T-cell (primary cell): ENCODE measurements around the gene ZDHHC14. TPM values are rescaled to one million over a fixed set of nuclear protein-coding genes. Genes with fewer than 3 reads are reported as not detected.
"Not testable (repeated sequence)": the region's sequence is repeated elsewhere in the genome, so short reads cannot be mapped to it uniquely, and the experiment has no call there.

Experiments
- ATAC-seq, 4 experiments: fragments of 200-7000 bp in 3 of 4; fragments of 150-1000 bp in 1 of 4; cut with Tn5 transposase; replicated peaks in 1 of 4; 1 replicate in 3 of 4; 2 replicates in 1 of 4; pipeline ENCODE4 v1.10.0; 2021; ENCODE audit warnings: moderate library complexity in 3 of 4, mild to moderate bottlenecking in 2 of 4, moderate number of reproducible peaks in 1 of 4
- CTCF ChIA-PET, 2 donors: fragments of 300-600 bp; sonication (Branson Sonifier 250); formaldehyde crosslinking; loops; one replicate each; lab custom pipeline; 2022; ENCODE audit warnings: antibody characterized with exemption in 2 of 2; lab: Charles Lee
- POLR2A ChIA-PET, 2 donors: fragments of 300-600 bp; sonication (Branson Sonifier 250); formaldehyde crosslinking; loops; one replicate each; lab custom pipeline; 2022; ENCODE audit warnings: antibody characterized with exemption in 2 of 2; lab: Charles Lee
- DNase-seq, 35 experiments: peaks; one replicate each; pipeline versions ENCODE4 v3.0.0 to v3.0.0-alpha.2; 2013 to 2023
- H3K27ac ChIP-seq: one replicate; pipeline ENCODE4 v1.5.1; 2013; ENCODE audit warnings: low read length
- H3K27me3 ChIP-seq, 2 experiments: replicated peaks in 1 of 2; 1 replicate in 1 of 2; 2 replicates in 1 of 2; pipeline versions ENCODE4 v1.6.1 to v1.7.0; 2013; ENCODE audit warnings: low read length in 1 of 2, mixed read lengths in 1 of 2; ENCODE audit not compliant: control insufficient read depth in 2 of 2, insufficient read depth in 2 of 2; ENCODE audit errors: extremely low read depth in 1 of 2
- H3K36me3 ChIP-seq, 2 donors: 1 replicate in 1 of 2; 2 replicates in 1 of 2; pipeline versions ENCODE4 v1.6.1 to v1.7.0; 2013; ENCODE audit warnings: low read length in 1 of 2; ENCODE audit not compliant: control insufficient read depth in 2 of 2, insufficient read depth in 1 of 2; ENCODE audit errors: extremely low read depth in 1 of 2
- H3K4me1 ChIP-seq, 2 experiments: 1 replicate in 1 of 2; 2 replicates in 1 of 2; pipeline versions ENCODE4 v1.6.1 to v1.7.0; 2013; ENCODE audit warnings: low read length in 2 of 2, mixed read lengths in 1 of 2; ENCODE audit not compliant: insufficient read depth in 2 of 2, control insufficient read depth in 1 of 2; ENCODE audit errors: extremely low read depth in 1 of 2
- H3K4me3 ChIP-seq, 2 donors: 1 replicate in 1 of 2; 2 replicates in 1 of 2; pipeline versions ENCODE4 v1.5.1 to v1.7.0; 2013; ENCODE audit warnings: mild to moderate bottlenecking in 2 of 2, low read length in 1 of 2, moderate library complexity in 1 of 2; ENCODE audit not compliant: control insufficient read depth in 1 of 2; ENCODE audit errors: extremely low read depth in 1 of 2
- H3K9me3 ChIP-seq: 2 replicates; pipeline ENCODE4 v1.7.0; 2013
- H3K27ac Mint-ChIP-seq, 2 donors: one replicate each; pipeline ENCODE4 v1.8.0; 2020 to 2021; ENCODE audit warnings: mild to moderate bottlenecking in 2 of 2, mixed read lengths in 2 of 2
- H3K27me3 Mint-ChIP-seq, 2 donors: one replicate each; pipeline ENCODE4 v1.8.0; 2021 to 2022; ENCODE audit warnings: mixed read lengths in 2 of 2
- H3K36me3 Mint-ChIP-seq: one replicate; pipeline ENCODE4 v1.8.0; 2021; ENCODE audit warnings: mixed read lengths
- H3K4me1 Mint-ChIP-seq, 3 donors: one replicate each; pipeline ENCODE4 v1.8.0; 2020 to 2022; ENCODE audit warnings: mixed read lengths in 3 of 3, mild to moderate bottlenecking in 1 of 3
- H3K4me3 Mint-ChIP-seq, 3 donors: one replicate each; pipeline ENCODE4 v1.8.0; 2020 to 2022; ENCODE audit warnings: mild to moderate bottlenecking in 3 of 3, mixed read lengths in 3 of 3, moderate library complexity in 3 of 3
- H3K9me3 Mint-ChIP-seq, 3 donors: one replicate each; pipeline ENCODE4 v1.8.0; 2020 to 2022; ENCODE audit warnings: mixed read lengths in 3 of 3
- WGBS: methylation state at CpG from one replicate; pipeline ENCODE4 v1.1.5; 2013; ENCODE audit warnings: missing lambda C conversion rate; ENCODE audit not compliant: insufficient coverage; 5-methylcytosine and 5-hydroxymethylcytosine counted together
- total RNA-seq, 35 experiments: library from RNA in 6 of 35; stranded (reverse) in 6 of 35; fragments of 120-200 nt in 1 of 35; gene quantifications; one replicate each; pipeline versions ENCODE4 v1.2.1 to v1.2.4 and lab custom pipeline; 2013 to 2026

ZDHHC14 gene
- total RNA-seq, 5 donors from 2014 or later (not counting 1 experiment from before 2014, with no cell fraction given), result 2.1 to 3.7 (median 2.6) TPM

- POLR2A ChIA-PET, H3K9me3 Mint-ChIP-seq, H3K4me3 Mint-ChIP-seq, H3K36me3 ChIP-seq, H3K27me3 Mint-ChIP-seq, DNase-seq, ATAC-seq, H3K27ac ChIP-seq, H3K4me1 ChIP-seq, H3K4me1 Mint-ChIP-seq, H3K27ac Mint-ChIP-seq, H3K27me3 ChIP-seq, H3K36me3 Mint-ChIP-seq, H3K9me3 ChIP-seq, H3K4me3 ChIP-seq: not testable (repeated sequence)
- 85% methylated on average over 3 of the region's 6 CpGs for WGBS
- CTCF ChIA-PET, result interaction anchor here in 1 of 2 donors (0.6 kb wide), 1 partner anchor 1062 kb away, joined by 3 read pairs; no protein-coding TSS in a partner anchor
Observed at GRCh38 chr6:157706351-157706750, 325.4 kb downstream of the ZDHHC14 start.

DNA sequence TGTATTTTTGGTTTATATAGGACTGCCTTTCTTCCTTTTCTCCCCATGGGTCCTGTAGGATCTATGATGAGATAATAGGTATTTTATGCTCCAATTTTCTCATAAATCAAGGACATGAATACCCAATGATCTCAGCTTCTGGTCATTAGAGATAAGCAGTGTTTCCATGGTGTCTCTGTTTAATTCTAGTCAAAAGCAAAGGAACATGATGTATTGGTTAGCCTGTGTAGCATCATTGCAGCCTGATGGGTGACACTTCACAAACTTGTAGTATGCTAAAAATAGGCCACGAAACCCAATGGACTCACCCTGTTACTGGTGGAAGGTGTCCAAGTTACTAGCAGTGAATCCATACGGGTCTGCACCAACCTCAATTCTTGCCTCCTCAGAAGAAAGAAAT, 325.9 kb downstream of the ZDHHC14 start:
- Mint-ChIP-seq H3K4me1 (no peaks in the 10 kb centered on the region), H3K4me3 (no peak overlapping the region), H3K36me3 (no peaks in the 10 kb centered on the region), H3K9me3 (no peaks in the 10 kb centered on the region), H3K27ac (no peak overlapping the region), H3K27me3 (no peaks in the 10 kb centered on the region)
- H3K4me1 ChIP-seq, result no peaks in the 10 kb centered on the region
- WGBS, result 100% methylated on average over 1 of the region's 2 CpGs
- ChIA-PET CTCF (interaction anchor here in 1 of 2 donors (0.6 kb wide), 1 partner anchor 1062 kb away, joined by 3 read pairs; no protein-coding TSS in a partner anchor), POLR2A (no interaction called here)
- H3K4me3 ChIP-seq, result no peak overlapping the region
- H3K27me3 ChIP-seq, result no peaks in the 10 kb centered on the region
- no peak for ATAC-seq
- H3K9me3 ChIP-seq, result no peaks in the 10 kb centered on the region
- no peaks in the 10 kb centered on the region for H3K36me3 ChIP-seq
- no peak for DNase-seq
- H3K27ac ChIP-seq, result no peak overlapping the region

GRCh38 chr6:157707576-157707975, 326.6 kb downstream of the ZDHHC14 start:
- H3K9me3 ChIP-seq, result no peaks in the 10 kb centered on the region
- ATAC-seq (no peak), DNase-seq (no peak)
- Mint-ChIP-seq H3K36me3 (no peaks in the 10 kb centered on the region), H3K27me3 (no peaks in the 10 kb centered on the region), H3K4me1 (no peaks in the 10 kb centered on the region), H3K27ac (no peak overlapping the region), H3K4me3 (no peak overlapping the region), H3K9me3 (no peaks in the 10 kb centered on the region)
- H3K4me1 ChIP-seq, result no peaks in the 10 kb centered on the region
- no peak overlapping the region for H3K4me3 ChIP-seq
- POLR2A ChIA-PET, result no interaction called here
- H3K27me3 ChIP-seq, result no peaks in the 10 kb centered on the region
- WGBS, result 69% methylated on average over 3 of the region's 6 CpGs
- H3K27ac ChIP-seq, result no peak overlapping the region
- CTCF ChIA-PET, result no interaction called here
- no peaks in the 10 kb centered on the region for H3K36me3 ChIP-seq

- no peak overlapping the region for H3K27ac ChIP-seq
- H3K9me3 ChIP-seq, result no peaks in the 10 kb centered on the region
- Mint-ChIP-seq H3K36me3 (no peaks in the 10 kb centered on the region), H3K4me1 (no peaks in the 10 kb centered on the region), H3K27ac (no peak overlapping the region), H3K4me3 (no peak overlapping the region), H3K9me3 (no peaks in the 10 kb centered on the region), H3K27me3 (no peaks in the 10 kb centered on the region)
- no peaks in the 10 kb centered on the region for H3K27me3 ChIP-seq
- ChIA-PET CTCF (no interaction called here), POLR2A (no interaction called here)
- H3K4me3 ChIP-seq, result no peak overlapping the region
- WGBS, result 80% methylated on average over 1 of the region's 3 CpGs
- no peaks in the 10 kb centered on the region for H3K36me3 ChIP-seq
- no peaks in the 10 kb centered on the region for H3K4me1 ChIP-seq
- ATAC-seq (no peak), DNase-seq (no peak)
Observed at GRCh38 chr6:157708239-157708638, 327.2 kb downstream of the ZDHHC14 start.

- no peak overlapping the region for H3K27ac Mint-ChIP-seq
- no peaks in the 10 kb centered on the region for H3K36me3 Mint-ChIP-seq
- Histone ChIP-seq H3K27me3 (peaks cover 0 to 3% of the 10 kb centered on the region in 2 experiments), H3K9me3 (no peaks in the 10 kb centered on the region), H3K27ac (no peak overlapping the region), H3K4me1 (no peaks in the 10 kb centered on the region), H3K4me3 (no peak overlapping the region), H3K36me3 (no peaks in the 10 kb centered on the region)
- ATAC-seq (no peak), DNase-seq (no peak)
- WGBS, result no CpG with 5 or more reads among the region's 7 CpGs
- H3K4me1 Mint-ChIP-seq, result no peaks in the 10 kb centered on the region
- H3K4me3 Mint-ChIP-seq, result no peak overlapping the region
- no peaks in the 10 kb centered on the region for H3K9me3 Mint-ChIP-seq
- CTCF ChIA-PET, result interaction anchor here in 1 of 2 donors (0.7 kb wide), 1 partner anchor 98 kb away, joined by 4 read pairs; no protein-coding TSS in a partner anchor
- POLR2A ChIA-PET, result no interaction called here
- no peaks in the 10 kb centered on the region for H3K27me3 Mint-ChIP-seq
Observed at GRCh38 chr6:157708933-157709332, 327.9 kb downstream of the ZDHHC14 start.

DNA sequence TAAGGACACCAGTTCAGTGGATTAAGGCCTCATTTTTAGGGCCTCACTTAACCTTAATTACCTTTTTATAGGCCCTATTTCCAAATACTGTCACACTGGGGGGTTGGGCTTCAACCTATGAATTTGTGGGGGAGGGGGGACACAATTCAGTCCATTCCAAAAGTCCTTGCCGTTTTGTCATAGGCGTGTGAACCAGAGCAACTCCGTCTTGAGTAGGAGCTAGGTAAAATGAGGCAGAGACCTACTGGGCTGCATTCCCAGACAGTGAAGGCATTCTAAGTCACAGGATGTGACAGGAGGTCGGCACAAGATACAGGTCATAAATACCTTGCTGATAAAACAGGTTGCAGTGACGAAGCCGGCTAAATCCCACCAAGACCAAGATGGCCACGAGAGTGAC, 328.6 kb downstream of the ZDHHC14 start:
- Histone ChIP-seq H3K9me3 (no peaks in the 10 kb centered on the region), H3K27ac (no peak overlapping the region), H3K27me3 (peaks cover 0 to 4% of the 10 kb centered on the region in 2 experiments), H3K4me1 (no peaks in the 10 kb centered on the region), H3K36me3 (no peaks in the 10 kb centered on the region), H3K4me3 (no peak overlapping the region)
- H3K27me3 Mint-ChIP-seq, result no peaks in the 10 kb centered on the region
- ChIA-PET CTCF (interaction anchor here in 1 of 2 donors (0.7 kb wide), 1 partner anchor 97 kb away, joined by 4 read pairs; no protein-coding TSS in a partner anchor), POLR2A (no interaction called here)
- no peaks in the 10 kb centered on the region for H3K36me3 Mint-ChIP-seq
- no peak for ATAC-seq
- 78% methylated on average over 5 of the region's 7 CpGs for WGBS
- H3K4me3 Mint-ChIP-seq, result no peak overlapping the region
- DNase-seq, result no peak
- H3K9me3 Mint-ChIP-seq, result no peaks in the 10 kb centered on the region
- no peaks in the 10 kb centered on the region for H3K4me1 Mint-ChIP-seq
- no peak overlapping the region for H3K27ac Mint-ChIP-seq

DNA sequence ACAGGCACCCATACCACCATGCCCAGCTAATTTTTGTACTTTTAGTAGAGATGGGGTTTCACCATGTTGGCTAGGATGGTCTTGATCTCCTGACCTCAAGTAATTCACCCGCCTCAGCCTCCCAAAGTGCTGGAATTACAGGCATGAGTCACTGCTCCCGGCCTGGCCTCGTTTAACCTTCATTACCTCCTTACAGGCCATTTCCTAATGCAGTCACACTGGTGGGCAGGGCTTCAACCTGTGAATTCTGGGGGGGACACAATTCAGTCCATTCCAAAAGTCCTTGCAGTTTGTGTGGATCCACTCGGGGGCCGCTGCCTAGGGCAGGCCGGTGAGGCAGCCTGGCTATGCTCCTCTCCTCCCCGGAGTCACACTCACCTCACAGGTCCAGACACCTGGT, 329.6 kb downstream of the ZDHHC14 start:
- 74% methylated on average over 3 of the region's 7 CpGs for WGBS
- H3K27me3 ChIP-seq, result peaks cover 0 to 4% of the 10 kb centered on the region in 2 experiments
- H3K4me3 Mint-ChIP-seq, result no peak overlapping the region
- H3K4me1 Mint-ChIP-seq, result no peaks in the 10 kb centered on the region
- POLR2A ChIA-PET, result no interaction called here
- ATAC-seq, result no peak
- no peaks in the 10 kb centered on the region for H3K9me3 Mint-ChIP-seq
- no peak for DNase-seq
- H3K27me3 Mint-ChIP-seq, result no peaks in the 10 kb centered on the region
- H3K36me3 ChIP-seq, result no peaks in the 10 kb centered on the region
- H3K4me1 ChIP-seq, result no peaks in the 10 kb centered on the region
- H3K9me3 ChIP-seq, result no peaks in the 10 kb centered on the region
- no peak overlapping the region for H3K27ac ChIP-seq
- no peaks in the 10 kb centered on the region for H3K36me3 Mint-ChIP-seq
- CTCF ChIA-PET, result no interaction called here
- H3K4me3 ChIP-seq, result no peak overlapping the region
- no peak overlapping the region for H3K27ac Mint-ChIP-seq
